ENCODE measurements around the gene VARS2. TPM values are rescaled to one million over a fixed set of nuclear protein-coding genes. Genes with fewer than 3 reads are reported as not detected.

The VARS2 gene
- total RNA-seq, 1 donor from 2014 or later, result 20.0 TPM

DNA sequence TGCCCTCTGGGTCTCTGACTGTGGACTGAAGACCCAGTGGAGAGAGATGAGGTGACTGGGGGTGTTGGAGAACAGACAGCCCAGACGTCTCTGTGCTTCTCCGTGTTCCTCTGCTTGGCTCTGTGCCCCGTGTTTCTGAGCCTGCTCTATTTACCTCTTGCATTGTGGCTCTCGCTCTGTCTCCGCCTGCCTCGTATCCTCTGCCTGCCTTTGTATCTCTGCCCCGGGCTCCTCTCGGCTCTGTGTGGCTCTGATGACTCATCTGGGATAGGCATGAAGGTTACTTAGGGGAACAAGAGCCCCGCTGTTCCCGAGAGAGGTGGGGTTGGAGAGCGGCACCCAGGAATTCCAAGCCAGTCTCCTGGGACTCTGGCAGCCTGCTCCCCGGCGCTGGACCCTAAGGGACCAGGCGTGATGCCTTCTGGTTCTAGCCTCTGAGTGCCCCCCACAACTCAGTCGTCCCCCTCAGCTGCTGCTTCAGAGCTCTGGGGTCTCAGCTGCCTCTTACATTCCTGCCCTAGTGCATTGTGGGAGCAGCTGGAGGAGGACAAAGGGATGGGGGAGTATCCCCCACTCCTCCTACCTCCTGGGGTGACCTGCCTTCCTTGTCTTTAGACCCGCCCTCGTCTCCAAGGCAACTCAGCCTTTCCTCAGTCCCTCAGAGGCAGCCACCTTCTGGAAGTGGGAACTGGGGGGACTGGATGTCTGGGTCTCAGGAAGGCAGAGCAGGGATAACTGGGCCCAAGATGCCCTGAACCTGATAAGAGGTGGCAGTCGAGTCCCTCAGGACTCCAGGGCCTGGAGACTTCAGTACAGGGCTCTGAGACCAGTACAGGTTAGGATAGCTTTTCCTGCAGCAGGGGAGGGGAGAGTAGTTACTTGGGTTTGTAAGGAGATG, 27.8 kb upstream of the VARS2 start:
- peak overlapping the region; percentile 54 for H3K4me3 Mint-ChIP-seq (ENCODE audit: unreplicated experiment)
- H3K27ac Mint-ChIP-seq (ENCODE audit: unreplicated experiment), result no peak overlapping the region
- H3K27me3 Mint-ChIP-seq (ENCODE audit: unreplicated experiment), result peaks cover 6% of the 10 kb centered on the region
- no peaks in the 10 kb centered on the region for H3K36me3 Mint-ChIP-seq (ENCODE audit: low read depth, unreplicated experiment)
- H3K4me1 Mint-ChIP-seq (ENCODE audit: unreplicated experiment), result peaks cover 26% of the 10 kb centered on the region
- TF ChIP-seq, protein P1, sequence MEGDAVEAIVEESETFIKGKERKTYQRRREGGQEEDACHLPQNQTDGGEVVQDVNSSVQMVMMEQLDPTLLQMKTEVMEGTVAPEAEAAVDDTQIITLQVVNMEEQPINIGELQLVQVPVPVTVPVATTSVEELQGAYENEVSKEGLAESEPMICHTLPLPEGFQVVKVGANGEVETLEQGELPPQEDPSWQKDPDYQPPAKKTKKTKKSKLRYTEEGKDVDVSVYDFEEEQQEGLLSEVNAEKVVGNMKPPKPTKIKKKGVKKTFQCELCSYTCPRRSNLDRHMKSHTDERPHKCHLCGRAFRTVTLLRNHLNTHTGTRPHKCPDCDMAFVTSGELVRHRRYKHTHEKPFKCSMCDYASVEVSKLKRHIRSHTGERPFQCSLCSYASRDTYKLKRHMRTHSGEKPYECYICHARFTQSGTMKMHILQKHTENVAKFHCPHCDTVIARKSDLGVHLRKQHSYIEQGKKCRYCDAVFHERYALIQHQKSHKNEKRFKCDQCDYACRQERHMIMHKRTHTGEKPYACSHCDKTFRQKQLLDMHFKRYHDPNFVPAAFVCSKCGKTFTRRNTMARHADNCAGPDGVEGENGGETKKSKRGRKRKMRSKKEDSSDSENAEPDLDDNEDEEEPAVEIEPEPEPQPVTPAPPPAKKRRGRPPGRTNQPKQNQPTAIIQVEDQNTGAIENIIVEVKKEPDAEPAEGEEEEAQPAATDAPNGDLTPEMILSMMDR (IDR thresholded peaks at IDR 0.05; ENCODE audit: unreplicated experiment), result no peak
- H3K9me3 Mint-ChIP-seq (ENCODE audit: unreplicated experiment), result no peaks in the 10 kb centered on the region
- no peak for DNase-seq (ENCODE audit: low spot score)

DNA sequence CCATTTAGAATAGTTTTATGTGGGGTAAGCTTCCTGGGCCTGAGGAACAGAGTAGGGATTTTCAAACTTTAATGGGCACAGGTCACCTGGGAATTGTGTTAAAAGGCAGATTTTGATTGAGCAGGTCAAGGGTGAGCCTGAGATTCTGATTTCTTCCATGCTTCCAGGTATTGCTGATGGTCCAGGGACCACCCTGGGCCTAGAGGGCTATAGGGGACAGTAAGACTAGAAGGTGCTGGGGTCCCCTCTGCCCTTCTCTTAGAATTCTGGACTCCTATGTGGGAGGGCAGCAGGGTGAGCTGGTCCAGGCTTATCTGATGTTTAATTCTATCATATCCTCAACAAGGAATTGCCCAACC, 27.2 kb upstream of the VARS2 start:
- no peak for DNase-seq (ENCODE audit: low spot score)
- TF ChIP-seq, protein P1 (IDR thresholded peaks at IDR 0.05; ENCODE audit: unreplicated experiment), result no peak
- Mint-ChIP-seq H3K27ac (ENCODE audit: unreplicated experiment) (no peak overlapping the region), H3K9me3 (ENCODE audit: unreplicated experiment) (no peaks in the 10 kb centered on the region), H3K36me3 (ENCODE audit: low read depth, unreplicated experiment) (no peaks in the 10 kb centered on the region), H3K4me3 (ENCODE audit: unreplicated experiment) (no peak overlapping the region), H3K27me3 (ENCODE audit: unreplicated experiment) (peaks cover 6% of the 10 kb centered on the region), H3K4me1 (ENCODE audit: unreplicated experiment) (peaks cover 20% of the 10 kb centered on the region)

DNA sequence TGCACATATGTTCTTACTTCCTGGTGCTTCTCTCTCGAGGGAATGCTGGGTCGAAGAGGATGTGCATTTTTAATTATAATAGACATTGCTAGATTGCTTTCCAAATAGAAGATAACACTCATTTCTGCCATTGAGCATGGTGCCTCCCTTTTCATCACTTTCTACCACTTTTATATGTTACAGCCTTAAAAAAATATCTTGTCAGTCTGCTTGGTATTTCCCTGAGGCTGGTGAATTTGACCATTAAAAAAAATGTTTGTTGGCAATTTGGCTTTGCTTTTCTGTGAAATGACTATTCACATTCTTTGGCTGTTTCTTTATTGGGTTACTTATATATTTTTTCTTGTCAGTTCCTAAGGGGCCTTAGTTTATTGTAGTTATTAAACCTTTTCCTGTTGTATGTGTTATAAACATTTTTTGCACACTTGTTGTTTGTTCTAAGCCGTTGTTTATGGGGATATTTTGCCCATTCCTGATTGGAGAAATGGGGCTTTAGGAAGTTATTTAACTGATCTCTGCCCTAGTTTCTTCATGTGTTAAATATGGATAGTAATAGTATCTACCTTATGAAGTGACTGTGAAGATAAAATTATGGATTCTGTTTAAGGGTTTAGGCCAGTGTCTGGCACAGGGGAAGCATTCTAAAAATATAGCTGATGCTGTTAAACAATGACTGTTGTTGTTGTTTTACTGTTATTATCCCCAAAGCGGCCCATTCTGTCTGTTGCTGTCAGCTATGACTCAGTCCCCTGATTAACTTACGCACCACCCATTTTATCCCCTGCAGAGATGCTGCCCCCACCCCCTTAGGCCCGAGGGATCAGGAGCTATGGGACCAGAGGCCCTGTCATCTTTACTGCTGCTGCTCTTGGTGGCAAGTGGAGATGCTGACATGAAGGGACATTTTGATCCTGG, 25.9 kb upstream of the VARS2 start:
- H3K9me3 Mint-ChIP-seq (ENCODE audit: unreplicated experiment), result no peaks in the 10 kb centered on the region
- no peak for DNase-seq (ENCODE audit: low spot score)
- peaks cover 5% of the 10 kb centered on the region for H3K36me3 Mint-ChIP-seq (ENCODE audit: low read depth, unreplicated experiment)
- H3K4me3 Mint-ChIP-seq (ENCODE audit: unreplicated experiment), result no peak overlapping the region
- TF ChIP-seq, protein P1 (IDR thresholded peaks at IDR 0.05; ENCODE audit: unreplicated experiment), result no peak
- H3K27ac Mint-ChIP-seq (ENCODE audit: unreplicated experiment), result no peak overlapping the region
- peaks cover 19% of the 10 kb centered on the region for H3K4me1 Mint-ChIP-seq (ENCODE audit: unreplicated experiment)
- H3K27me3 Mint-ChIP-seq (ENCODE audit: unreplicated experiment), result peaks cover 9% of the 10 kb centered on the region

DNA sequence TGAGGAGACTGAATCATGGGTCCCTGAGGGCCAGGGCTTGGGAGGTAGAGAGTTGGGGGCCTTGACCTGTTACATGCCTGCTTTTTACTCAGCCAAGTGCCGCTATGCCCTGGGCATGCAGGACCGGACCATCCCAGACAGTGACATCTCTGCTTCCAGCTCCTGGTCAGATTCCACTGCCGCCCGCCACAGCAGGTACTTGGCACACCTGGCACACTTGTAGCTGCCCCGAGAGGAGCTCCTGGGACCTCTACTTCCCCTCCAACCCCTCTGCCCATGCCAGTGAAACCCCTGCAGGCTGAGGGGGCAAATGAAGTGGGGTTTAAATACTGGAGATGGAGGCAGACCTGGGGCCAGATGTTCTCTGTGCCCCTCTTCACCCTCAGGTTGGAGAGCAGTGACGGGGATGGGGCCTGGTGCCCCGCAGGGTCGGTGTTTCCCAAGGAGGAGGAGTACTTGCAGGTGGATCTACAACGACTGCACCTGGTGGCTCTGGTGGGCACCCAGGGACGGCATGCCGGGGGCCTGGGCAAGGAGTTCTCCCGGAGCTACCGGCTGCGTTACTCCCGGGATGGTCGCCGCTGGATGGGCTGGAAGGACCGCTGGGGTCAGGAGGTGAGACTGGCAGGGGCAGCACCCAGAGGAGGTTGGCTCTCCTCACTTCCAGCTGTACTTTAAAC, 25.1 kb upstream of the VARS2 start:
- peaks cover 9% of the 10 kb centered on the region for H3K27me3 Mint-ChIP-seq (ENCODE audit: unreplicated experiment)
- H3K4me3 Mint-ChIP-seq (ENCODE audit: unreplicated experiment), result no peak overlapping the region
- DNase-seq (ENCODE audit: low spot score), result no peak
- TF ChIP-seq, protein P1 (IDR thresholded peaks at IDR 0.05; ENCODE audit: unreplicated experiment), result no peak
- H3K4me1 Mint-ChIP-seq (ENCODE audit: unreplicated experiment), result peaks cover 15% of the 10 kb centered on the region
- H3K27ac Mint-ChIP-seq (ENCODE audit: unreplicated experiment), result no peak overlapping the region
- H3K36me3 Mint-ChIP-seq (ENCODE audit: low read depth, unreplicated experiment), result peaks cover 5% of the 10 kb centered on the region
- no peaks in the 10 kb centered on the region for H3K9me3 Mint-ChIP-seq (ENCODE audit: unreplicated experiment)
